ENCODE results near the gene RASSF4.

RASSF4 gene

GRCh38 chr10:44980309-44981171 is 20.9 kb downstream of the RASSF4 start:
- Histone ChIP-seq H3K4me3 (ENCODE audit: low read depth, low read length) (no peak overlapping the region), H3K27ac (ENCODE audit: low read depth, low read length) (no peak overlapping the region), H3K4me1 (ENCODE audit: control insufficient read depth, insufficient read depth, low read length) (peaks cover 59% of the 10 kb centered on the region)

GRCh38 chr10:44981172-44982113 is 21.8 kb downstream of the RASSF4 start:
- H3K27me3 ChIP-seq (ENCODE audit: control insufficient read depth, insufficient read depth, low read length): no peaks in the 10 kb centered on the region

More at GRCh38 chr10:44980309-44981171, 20.9 kb downstream of the RASSF4 start:
- Histone ChIP-seq H3K9me3 (ENCODE audit: control insufficient read depth, insufficient read depth, low read depth, low read length) (no peaks in the 10 kb centered on the region), H3K36me3 (ENCODE audit: control insufficient read depth, insufficient read depth, low read length) (no peaks in the 10 kb centered on the region; the same call in 1 of the 2 replicates), H3K27me3 (ENCODE audit: control insufficient read depth, insufficient read depth, low read length) (no peaks in the 10 kb centered on the region), H3K9ac (ENCODE audit: low read length) (no peak overlapping the region)

GRCh38 chr10:44982114-44982460 is 22.5 kb downstream of the RASSF4 start:
- Histone ChIP-seq H3K27ac (ENCODE audit: low read depth, low read length) (no peak overlapping the region), H3K36me3 (ENCODE audit: control insufficient read depth, insufficient read depth, low read length) (no peaks in the 10 kb centered on the region; the same call in 1 of the 2 replicates), H3K9ac (ENCODE audit: low read length) (no peak overlapping the region), H3K9me3 (ENCODE audit: control insufficient read depth, insufficient read depth, low read depth, low read length) (no peaks in the 10 kb centered on the region), H3K4me3 (ENCODE audit: low read depth, low read length) (no peak overlapping the region), H3K27me3 (ENCODE audit: control insufficient read depth, insufficient read depth, low read length) (no peaks in the 10 kb centered on the region), H3K4me1 (ENCODE audit: control insufficient read depth, insufficient read depth, low read length) (peaks cover 58% of the 10 kb centered on the region)

More at GRCh38 chr10:44981172-44982113, 21.8 kb downstream of the RASSF4 start:
- Histone ChIP-seq H3K9ac (ENCODE audit: low read length) (no peak overlapping the region), H3K27ac (ENCODE audit: low read depth, low read length) (no peak overlapping the region), H3K36me3 (ENCODE audit: control insufficient read depth, insufficient read depth, low read length) (no peaks in the 10 kb centered on the region; the same call in 1 of the 2 replicates), H3K4me1 (ENCODE audit: control insufficient read depth, insufficient read depth, low read length) (peaks cover 59% of the 10 kb centered on the region), H3K9me3 (ENCODE audit: control insufficient read depth, insufficient read depth, low read depth, low read length) (no peaks in the 10 kb centered on the region), H3K4me3 (ENCODE audit: low read depth, low read length) (no peak overlapping the region)

- Histone ChIP-seq H3K9me3 (ENCODE audit: control insufficient read depth, insufficient read depth, low read depth, low read length) (no peaks in the 10 kb centered on the region), H3K27me3 (ENCODE audit: control insufficient read depth, insufficient read depth, low read length) (no peaks in the 10 kb centered on the region), H3K36me3 (ENCODE audit: control insufficient read depth, insufficient read depth, low read length) (no peaks in the 10 kb centered on the region; the same call in 1 of the 2 replicates), H3K9ac (ENCODE audit: low read length) (no peak overlapping the region), H3K27ac (ENCODE audit: low read depth, low read length) (no peak overlapping the region), H3K4me3 (ENCODE audit: low read depth, low read length) (no peak overlapping the region), H3K4me1 (ENCODE audit: control insufficient read depth, insufficient read depth, low read length) (peaks cover 55% of the 10 kb centered on the region)
Observed at GRCh38 chr10:44982496-44982895, 22.9 kb downstream of the RASSF4 start.

GRCh38 chr10:44983066-44983894 is 23.7 kb downstream of the RASSF4 start:
- H3K27me3 ChIP-seq (ENCODE audit: control insufficient read depth, insufficient read depth, low read length): no peaks in the 10 kb centered on the region
- H3K27ac ChIP-seq (ENCODE audit: low read depth, low read length): no peak overlapping the region
- peaks cover 53% of the 10 kb centered on the region for H3K4me1 ChIP-seq (ENCODE audit: control insufficient read depth, insufficient read depth, low read length)
- no peak overlapping the region for H3K9ac ChIP-seq (ENCODE audit: low read length)
- no peak overlapping the region for H3K4me3 ChIP-seq (ENCODE audit: low read depth, low read length)
- no peaks in the 10 kb centered on the region; the same call in 1 of the 2 replicates for H3K36me3 ChIP-seq (ENCODE audit: control insufficient read depth, insufficient read depth, low read length)
- no peaks in the 10 kb centered on the region for H3K9me3 ChIP-seq (ENCODE audit: control insufficient read depth, insufficient read depth, low read depth, low read length)

- Histone ChIP-seq H3K27me3 (ENCODE audit: control insufficient read depth, insufficient read depth, low read length) (no peaks in the 10 kb centered on the region), H3K9ac (ENCODE audit: low read length) (no peak overlapping the region), H3K27ac (ENCODE audit: low read depth, low read length) (no peak overlapping the region), H3K4me1 (ENCODE audit: control insufficient read depth, insufficient read depth, low read length) (peaks cover 48% of the 10 kb centered on the region), H3K36me3 (ENCODE audit: control insufficient read depth, insufficient read depth, low read length) (no peaks in the 10 kb centered on the region; the same call in 1 of the 2 replicates), H3K4me3 (ENCODE audit: low read depth, low read length) (no peak overlapping the region), H3K9me3 (ENCODE audit: control insufficient read depth, insufficient read depth, low read depth, low read length) (no peaks in the 10 kb centered on the region)
Observed at GRCh38 chr10:44983895-44984278, 24.3 kb downstream of the RASSF4 start.

- Histone ChIP-seq H3K9me3 (ENCODE audit: control insufficient read depth, insufficient read depth, low read depth, low read length) (no peaks in the 10 kb centered on the region), H3K4me3 (ENCODE audit: low read depth, low read length) (no peak overlapping the region), H3K27me3 (ENCODE audit: control insufficient read depth, insufficient read depth, low read length) (0 out of 2 replicates have a peak, but pooled peaks cover 3% of the 10 kb centered on the region), H3K36me3 (ENCODE audit: control insufficient read depth, insufficient read depth, low read length) (no peaks in the 10 kb centered on the region; the same call in 1 of the 2 replicates), H3K27ac (ENCODE audit: low read depth, low read length) (no peak overlapping the region), H3K4me1 (ENCODE audit: control insufficient read depth, insufficient read depth, low read length) (peaks cover 48% of the 10 kb centered on the region), H3K9ac (ENCODE audit: low read length) (no peak overlapping the region)
Observed at GRCh38 chr10:44984671-44985101, 25.1 kb downstream of the RASSF4 start.

- Histone ChIP-seq H3K27ac (ENCODE audit: low read depth, low read length) (no peak overlapping the region), H3K36me3 (ENCODE audit: control insufficient read depth, insufficient read depth, low read length) (no peaks in the 10 kb centered on the region; the same call in 1 of the 2 replicates), H3K4me3 (ENCODE audit: low read depth, low read length) (no peak overlapping the region), H3K9me3 (ENCODE audit: control insufficient read depth, insufficient read depth, low read depth, low read length) (no peaks in the 10 kb centered on the region), H3K9ac (ENCODE audit: low read length) (no peak overlapping the region), H3K4me1 (ENCODE audit: control insufficient read depth, insufficient read depth, low read length) (peaks cover 48% of the 10 kb centered on the region), H3K27me3 (ENCODE audit: control insufficient read depth, insufficient read depth, low read length) (0 out of 2 replicates have a peak, but pooled peaks cover 3% of the 10 kb centered on the region)
Observed at GRCh38 chr10:44985175-44985681, 25.6 kb downstream of the RASSF4 start.

- no peak overlapping the region for H3K4me3 ChIP-seq (ENCODE audit: low read depth, low read length)
- peaks cover 49% of the 10 kb centered on the region for H3K4me1 ChIP-seq (ENCODE audit: control insufficient read depth, insufficient read depth, low read length)
Observed at GRCh38 chr10:44986179-44986578, 26.6 kb downstream of the RASSF4 start.

GRCh38 chr10:44986670-44987069 is 27.1 kb downstream of the RASSF4 start:
- Histone ChIP-seq H3K9me3 (ENCODE audit: control insufficient read depth, insufficient read depth, low read depth, low read length) (no peaks in the 10 kb centered on the region), H3K27me3 (ENCODE audit: control insufficient read depth, insufficient read depth, low read length) (0 out of 2 replicates have a peak, but pooled peaks cover 3% of the 10 kb centered on the region), H3K4me3 (ENCODE audit: low read depth, low read length) (no peak overlapping the region), H3K9ac (ENCODE audit: low read length) (no peak overlapping the region), H3K27ac (ENCODE audit: low read depth, low read length) (no peak overlapping the region), H3K4me1 (ENCODE audit: control insufficient read depth, insufficient read depth, low read length) (peaks cover 53% of the 10 kb centered on the region), H3K36me3 (ENCODE audit: control insufficient read depth, insufficient read depth, low read length) (no peaks in the 10 kb centered on the region; the same call in 1 of the 2 replicates)

More at GRCh38 chr10:44986179-44986578, 26.6 kb downstream of the RASSF4 start:
- Histone ChIP-seq H3K9ac (ENCODE audit: low read length) (no peak overlapping the region), H3K27me3 (ENCODE audit: control insufficient read depth, insufficient read depth, low read length) (0 out of 2 replicates have a peak, but pooled peaks cover 3% of the 10 kb centered on the region), H3K27ac (ENCODE audit: low read depth, low read length) (no peak overlapping the region), H3K9me3 (ENCODE audit: control insufficient read depth, insufficient read depth, low read depth, low read length) (no peaks in the 10 kb centered on the region), H3K36me3 (ENCODE audit: control insufficient read depth, insufficient read depth, low read length) (no peaks in the 10 kb centered on the region; the same call in 1 of the 2 replicates)
